ENCODE data around the gene GON4L.
"Not testable (repeated sequence)": the region's sequence is repeated elsewhere in the genome, so short reads cannot be mapped to it uniquely, and the experiment has no call there.

Gene GON4L

GRCh38 chr1:155856975-155857930 is at the start of gene GON4L:
GON4L (minus strand) TSS chr1:155857214; CDS start chr1:155853780, 3,434 bp downstream.
- no peak for TF ChIP-seq CTCF (IDR thresholded peaks at IDR 0.05; ENCODE audit: extremely low read depth, missing control alignments)
- DNase-seq (ENCODE audit: low spot score): peak; percentile 90

- TF ChIP-seq CTCF (IDR thresholded peaks at IDR 0.05; ENCODE audit: extremely low read depth, missing control alignments): no peak
- DNase-seq (ENCODE audit: low spot score): no peak
Observed at GRCh38 chr1:155904261-155904660, 47.2 kb upstream of the GON4L start.

- no peak for DNase-seq (ENCODE audit: low spot score)
Observed at GRCh38 chr1:155900161-155900560, 43.1 kb upstream of the GON4L start.

GRCh38 chr1:155899683-155900082 is 42.7 kb upstream of the GON4L start:
- TF ChIP-seq CTCF (IDR thresholded peaks at IDR 0.05; ENCODE audit: extremely low read depth, missing control alignments): no peak

More at GRCh38 chr1:155900161-155900560, 43.1 kb upstream of the GON4L start:
- TF ChIP-seq CTCF (IDR thresholded peaks at IDR 0.05; ENCODE audit: extremely low read depth, missing control alignments): no peak

GRCh38 chr1:155898888-155899287 is 41.9 kb upstream of the GON4L start:
- DNase-seq (ENCODE audit: low spot score): no peak
- no peak for TF ChIP-seq CTCF (IDR thresholded peaks at IDR 0.05; ENCODE audit: extremely low read depth, missing control alignments)

More at GRCh38 chr1:155899683-155900082, 42.7 kb upstream of the GON4L start:
- DNase-seq (ENCODE audit: low spot score): no peak

- no peak for DNase-seq (ENCODE audit: low spot score)
- no peak for TF ChIP-seq CTCF (IDR thresholded peaks at IDR 0.05; ENCODE audit: extremely low read depth, missing control alignments)
Observed at GRCh38 chr1:155897746-155898145, 40.7 kb upstream of the GON4L start.

GRCh38 chr1:155896476-155896875 is 39.5 kb upstream of the GON4L start:
- DNase-seq (ENCODE audit: low spot score): not testable (repeated sequence)

- not testable (repeated sequence) for DNase-seq (ENCODE audit: low spot score)
Observed at GRCh38 chr1:155895617-155896016, 38.6 kb upstream of the GON4L start.
